ENCODE results near the gene TH.

GRCh38 chr11:2164081-2164480, 7.5 kb downstream of the TH start:
- TF ChIP-seq CTCF (conservative IDR thresholded peaks at IDR 0.05; ENCODE audit: low read length): no peak
- no peak for TF ChIP-seq EZH2phosphoT487 (IDR thresholded peaks at IDR 0.05; ENCODE audit: borderline replicate concordance, low read depth, low read length)

Measured in OCI-LY7 (cell line).